Fibroblast of the conjunctiva (primary cell): ENCODE data around the gene POLD3.
A peak's percentile ranks its signal among the peaks of the same experiment; 100 is the strongest.

Experiments used
- DNase-seq: peaks from one replicate; pipeline ENCODE4 v3.0.0-alpha.2; 2010; ENCODE audit warnings: low read depth

Gene POLD3, protein sequence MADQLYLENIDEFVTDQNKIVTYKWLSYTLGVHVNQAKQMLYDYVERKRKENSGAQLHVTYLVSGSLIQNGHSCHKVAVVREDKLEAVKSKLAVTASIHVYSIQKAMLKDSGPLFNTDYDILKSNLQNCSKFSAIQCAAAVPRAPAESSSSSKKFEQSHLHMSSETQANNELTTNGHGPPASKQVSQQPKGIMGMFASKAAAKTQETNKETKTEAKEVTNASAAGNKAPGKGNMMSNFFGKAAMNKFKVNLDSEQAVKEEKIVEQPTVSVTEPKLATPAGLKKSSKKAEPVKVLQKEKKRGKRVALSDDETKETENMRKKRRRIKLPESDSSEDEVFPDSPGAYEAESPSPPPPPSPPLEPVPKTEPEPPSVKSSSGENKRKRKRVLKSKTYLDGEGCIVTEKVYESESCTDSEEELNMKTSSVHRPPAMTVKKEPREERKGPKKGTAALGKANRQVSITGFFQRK

DNA sequence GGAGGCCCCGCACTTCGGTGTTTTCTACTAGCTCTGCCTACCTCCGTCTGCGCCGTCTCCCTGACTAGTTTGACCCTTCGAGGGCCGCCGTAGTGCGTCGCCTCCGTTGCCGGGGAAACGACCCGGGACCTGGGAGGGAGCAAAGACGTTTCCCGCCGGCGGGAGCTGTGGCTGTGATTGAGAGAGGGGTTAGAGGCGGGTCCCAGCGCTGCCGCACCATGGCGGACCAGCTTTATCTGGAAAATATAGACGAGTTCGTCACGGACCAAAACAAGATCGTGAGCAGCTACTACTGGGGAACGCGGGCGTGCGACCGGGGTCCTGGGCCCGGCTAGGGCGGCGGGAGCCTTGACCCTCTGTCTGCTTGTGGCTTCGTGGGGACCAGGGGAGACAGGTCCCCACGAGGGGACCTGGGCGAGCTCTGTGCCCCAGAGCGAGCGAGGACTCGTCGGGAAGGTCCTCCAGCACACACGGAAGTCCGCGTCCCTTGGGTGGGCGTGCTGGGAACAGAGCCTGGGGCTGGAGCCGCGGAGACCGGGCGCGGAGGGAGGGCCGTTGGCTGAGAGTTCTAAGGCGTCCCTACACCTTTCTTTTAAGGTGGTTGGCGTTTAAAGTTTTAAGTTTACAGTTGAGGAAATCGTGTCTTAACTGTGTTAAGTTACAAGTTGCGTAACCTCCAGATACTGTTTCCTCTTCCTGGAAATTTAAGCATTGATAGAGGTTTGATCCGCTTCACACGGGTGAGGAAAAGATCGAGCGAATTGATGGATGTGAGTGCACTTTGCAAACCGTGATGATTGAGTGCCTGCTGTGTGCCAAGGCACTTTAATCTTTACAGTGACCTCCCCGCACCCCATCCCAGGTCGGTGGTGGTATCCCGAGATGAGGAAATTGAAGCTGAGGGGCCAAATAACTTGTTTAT, at the start of gene POLD3:
Gene POLD3 (plus strand): TSS at position 142 of the 922 bp plus-strand sequence. CDS start 77 bp downstream, at position 219.
- DNase-seq = peak; percentile 56

DNA sequence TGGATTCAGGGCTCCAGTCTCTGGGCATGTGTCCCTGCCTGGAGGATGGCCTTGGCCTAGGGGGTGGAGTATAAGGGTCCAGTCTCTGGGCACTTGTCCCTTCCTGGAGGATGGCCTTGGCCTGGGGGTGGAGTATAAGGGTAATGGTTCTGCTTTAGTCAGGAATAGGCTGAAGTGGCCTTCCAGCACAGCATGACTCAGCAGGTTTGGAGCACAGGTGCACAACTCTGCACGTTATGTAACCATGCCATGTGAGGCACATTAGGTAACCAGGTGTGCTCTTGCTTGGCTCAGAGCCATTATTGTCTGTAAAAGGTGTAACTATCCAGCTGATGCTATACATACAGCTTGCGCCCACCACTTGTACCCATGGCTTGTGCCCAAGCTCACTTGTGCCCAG, 48.4 kb upstream of the POLD3 start:
- DNase-seq = no peak

DNA sequence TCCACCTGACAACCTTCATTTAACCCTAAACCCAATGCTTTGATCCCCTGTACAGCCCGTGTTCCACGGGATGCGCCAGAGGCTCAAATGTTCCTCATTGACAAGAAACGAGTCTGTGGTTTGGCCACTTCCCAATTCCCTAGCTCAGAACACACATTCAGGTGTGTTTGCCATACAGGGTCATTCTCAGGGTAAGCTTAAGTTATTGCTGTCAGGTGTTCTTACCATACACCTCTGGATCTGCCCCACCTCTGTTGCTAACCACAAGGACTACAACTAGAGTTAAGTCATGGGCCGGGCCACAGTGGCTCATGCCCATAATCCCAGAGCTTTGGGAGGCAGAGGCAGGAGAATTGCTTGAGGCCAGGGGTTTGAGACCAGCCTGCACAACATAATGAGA, 45.6 kb upstream of the POLD3 start:
- no peak for DNase-seq

DNA sequence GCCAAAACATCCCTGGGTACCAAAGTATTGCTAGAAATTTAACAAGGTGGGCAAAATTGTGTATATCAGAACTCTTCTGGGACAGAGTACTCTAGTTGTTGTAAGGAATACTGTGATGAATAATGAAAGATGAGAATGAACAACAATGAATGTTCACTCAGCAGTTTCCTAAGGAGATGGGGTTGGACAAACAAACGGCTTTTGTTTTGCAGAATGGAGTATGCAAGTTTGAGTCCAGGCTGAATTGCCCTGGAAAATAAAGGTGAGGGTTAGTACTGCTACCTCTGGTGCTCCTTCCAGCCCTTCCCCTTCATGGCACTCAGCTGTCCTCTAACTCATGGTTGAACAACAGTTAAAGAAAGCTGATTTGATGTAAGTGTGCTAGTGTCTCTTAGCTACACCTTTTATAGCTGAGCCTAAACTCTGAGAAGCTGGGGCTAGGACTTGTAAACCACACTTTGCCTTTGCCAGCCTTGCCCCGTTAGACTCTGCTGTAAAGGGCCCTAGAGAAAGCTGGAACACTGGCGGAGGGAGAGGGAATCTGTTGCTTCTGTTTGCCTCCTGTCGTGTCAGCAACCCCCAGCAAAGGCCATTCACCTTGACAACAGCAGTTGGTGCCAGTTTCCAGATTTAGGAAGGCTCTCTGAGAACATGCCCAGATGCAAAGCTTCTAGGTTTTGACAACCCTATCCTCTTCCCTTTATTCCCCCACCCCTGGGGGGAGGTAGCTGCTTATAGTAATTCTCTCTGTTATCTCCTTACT, 41.2 kb upstream of the POLD3 start:
- no peak for DNase-seq

DNA sequence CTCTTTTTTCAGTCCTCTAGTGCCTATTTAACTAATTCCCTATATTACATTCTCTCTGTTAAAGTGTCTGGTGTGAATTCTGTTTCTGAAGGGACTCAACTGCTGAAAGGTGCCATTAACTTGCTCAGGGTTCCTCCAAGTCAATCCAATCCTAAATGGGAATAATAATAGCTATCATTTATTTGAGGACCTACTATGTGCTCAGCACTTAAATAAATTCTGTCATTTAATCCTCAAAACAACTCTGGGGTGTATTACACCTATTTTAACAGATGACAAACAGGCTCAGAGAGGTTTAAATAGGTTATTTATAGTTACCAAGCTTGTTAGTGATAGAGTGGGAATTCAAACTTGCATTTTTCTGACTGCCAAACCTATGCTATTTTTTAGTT, 40.6 kb upstream of the POLD3 start:
- no peak for DNase-seq

DNA sequence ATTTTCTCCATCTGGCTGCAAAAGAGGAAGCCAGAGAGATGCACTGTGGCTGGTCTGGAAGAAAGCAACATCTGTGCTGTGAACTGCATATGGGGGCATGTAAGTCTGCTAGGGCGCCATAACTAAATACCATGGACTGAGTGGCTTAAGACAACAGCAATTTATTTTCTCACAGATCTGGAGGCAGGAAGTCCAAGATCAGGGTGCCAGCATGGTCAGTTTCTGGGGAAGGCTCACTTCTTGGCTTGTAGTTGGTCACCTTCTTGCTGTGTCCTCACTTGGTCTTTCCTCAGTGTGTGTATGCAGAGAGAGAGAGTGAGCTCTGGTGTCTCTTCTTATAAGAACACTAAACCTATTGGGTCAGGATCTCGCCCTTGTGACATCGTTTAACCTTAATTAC, 34.9 kb upstream of the POLD3 start:
- no peak for DNase-seq

DNA sequence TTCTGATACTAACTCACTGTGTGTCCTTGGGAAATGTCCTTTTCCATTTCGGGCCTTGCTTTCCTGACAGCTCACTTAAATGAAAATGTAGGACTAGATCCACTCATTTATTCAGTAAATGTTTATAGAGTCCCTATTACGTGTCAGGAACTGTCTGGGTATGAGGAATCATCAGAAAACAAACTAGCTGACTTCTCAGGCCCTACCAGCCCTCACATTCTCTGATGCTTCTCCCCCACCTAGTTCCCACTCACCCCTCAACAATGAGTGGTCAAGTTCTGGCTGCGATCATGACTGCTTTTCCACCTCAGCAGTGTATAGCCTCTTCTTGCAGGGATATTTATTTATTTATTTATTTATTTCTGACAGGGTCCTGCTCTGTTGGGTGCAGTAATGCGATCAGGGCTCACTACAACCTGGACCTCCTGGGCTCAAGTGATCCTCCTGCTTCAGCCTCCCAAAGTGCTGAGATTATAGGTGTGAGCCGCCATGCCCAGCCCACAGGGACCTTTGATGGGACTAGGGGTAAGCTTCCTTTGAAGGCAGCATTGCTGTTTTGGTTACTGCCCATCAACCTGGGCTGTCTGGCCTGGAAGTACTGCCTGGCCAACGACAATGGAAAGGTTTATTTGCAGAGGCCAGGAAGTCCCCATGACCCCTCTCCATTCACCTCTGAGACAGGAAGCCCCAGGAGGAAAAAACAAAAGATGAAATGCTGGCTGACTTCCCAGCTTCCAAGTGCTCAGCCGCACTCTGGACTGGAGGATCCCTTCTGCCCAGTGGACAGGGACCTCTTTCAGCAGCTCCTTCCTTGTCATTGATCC, 33.1 kb upstream of the POLD3 start:
- DNase-seq = no peak

DNA sequence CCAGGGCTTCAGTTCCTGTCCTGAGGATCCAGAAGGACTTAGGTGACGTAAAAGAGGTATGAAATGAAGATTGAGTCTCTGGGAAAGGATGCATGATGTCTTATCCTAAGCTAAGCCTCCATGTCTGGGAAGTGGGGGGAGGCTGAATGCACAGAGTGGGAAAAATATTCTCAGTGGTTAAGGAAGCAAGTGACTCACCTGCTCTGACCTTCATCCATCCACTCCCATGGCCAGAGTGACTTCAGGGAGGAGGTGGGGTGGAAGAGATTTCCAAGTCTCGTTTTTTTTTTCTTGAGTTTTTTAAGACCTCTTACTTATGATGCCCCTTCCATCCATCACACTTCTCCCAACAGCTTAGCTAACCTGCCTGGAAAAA, 32.5 kb upstream of the POLD3 start:
- DNase-seq = no peak

DNA sequence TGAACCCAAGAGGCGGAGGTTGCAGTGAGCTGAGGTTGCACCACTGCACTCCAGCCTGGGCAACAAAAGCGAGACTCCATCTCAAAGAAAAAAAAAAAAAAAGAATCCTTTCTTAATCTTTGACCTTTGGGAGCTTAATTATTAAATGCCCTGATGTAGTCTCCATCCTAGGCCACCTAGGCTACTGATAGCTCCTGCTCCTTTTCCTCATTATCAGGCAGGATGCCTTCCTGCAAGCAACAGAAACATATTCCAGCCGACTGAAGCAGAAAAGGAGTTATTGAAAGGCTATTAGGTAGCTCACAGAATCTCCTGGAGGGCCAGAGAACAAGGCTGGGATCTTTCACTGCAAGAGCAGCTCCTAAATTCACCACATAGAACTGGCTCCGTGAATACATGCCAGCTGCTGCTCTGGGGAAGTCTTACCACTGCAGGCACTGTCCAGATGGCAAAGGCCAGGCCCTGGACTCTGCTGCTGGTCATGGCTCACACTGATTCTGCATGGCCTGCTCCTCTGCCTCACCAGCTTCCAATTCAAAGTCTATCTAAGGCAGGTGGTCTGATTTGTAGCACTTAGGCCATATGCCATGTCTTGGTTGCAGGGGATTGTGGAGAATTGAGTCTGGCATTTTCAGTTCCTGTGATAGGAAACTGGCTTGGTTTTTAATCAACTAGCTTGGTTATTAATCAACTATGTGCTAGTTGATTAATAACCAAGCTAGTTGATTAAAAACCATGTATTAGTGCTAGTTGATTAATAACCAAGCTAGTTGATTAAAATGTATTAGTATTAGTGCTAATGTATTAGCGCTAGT, 26.0 kb upstream of the POLD3 start:
- no peak for DNase-seq

DNA sequence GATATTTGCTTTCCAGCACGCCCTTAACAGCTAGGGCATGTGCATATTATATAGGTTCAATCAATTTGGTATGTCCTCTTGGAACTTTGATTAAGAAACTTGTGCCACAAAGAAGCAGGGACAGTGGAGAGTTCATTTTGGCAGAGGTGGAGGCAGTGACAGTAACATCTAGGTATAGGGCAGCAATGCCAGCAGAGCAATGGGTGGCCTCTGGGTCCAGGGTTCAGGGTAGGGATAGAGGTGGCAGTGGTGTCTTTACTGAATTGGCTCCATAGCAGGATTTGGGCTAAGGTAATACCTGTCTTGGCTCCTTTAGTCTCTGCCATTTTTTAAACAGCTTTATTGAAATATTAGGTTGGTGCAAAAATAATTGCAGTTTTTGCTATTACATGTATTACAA, 24.4 kb upstream of the POLD3 start:
- DNase-seq = no peak

DNA sequence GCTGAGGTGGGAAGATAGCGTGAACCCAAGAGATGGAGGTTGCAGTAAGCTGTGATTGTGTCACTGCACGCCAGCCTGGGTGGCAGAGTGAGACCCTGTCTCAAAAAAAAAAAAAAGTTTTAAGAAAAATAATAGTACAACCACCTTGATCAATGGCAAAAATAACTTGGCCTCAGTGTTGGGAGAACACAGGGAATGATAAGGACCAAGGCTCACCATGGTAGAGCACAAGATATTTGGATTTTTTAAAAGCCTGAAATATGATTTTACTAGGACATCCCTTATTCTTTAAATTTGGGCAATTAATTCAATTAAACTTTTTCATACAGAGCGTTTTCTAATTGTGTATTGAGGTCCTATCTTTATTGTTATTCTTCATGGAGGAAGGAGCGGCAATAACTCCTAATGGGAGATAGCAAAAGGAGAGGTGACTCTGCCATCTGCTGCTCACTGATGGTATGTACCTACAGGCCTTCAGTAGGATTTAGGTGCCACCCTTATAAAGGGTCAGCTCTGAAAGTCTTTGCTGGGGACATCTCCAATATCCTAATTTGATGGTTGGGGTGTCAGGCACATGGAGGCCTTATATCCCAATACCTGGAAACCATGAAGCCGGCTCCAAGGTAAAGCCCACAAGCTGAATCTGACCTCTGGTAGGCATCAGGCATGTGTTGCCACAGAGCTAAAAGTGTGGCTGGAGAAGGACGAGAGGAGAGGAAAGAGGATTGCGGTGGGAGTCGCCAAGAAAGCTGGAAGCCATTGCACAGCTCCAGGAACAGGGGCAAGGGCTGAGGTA, 21.9 kb upstream of the POLD3 start:
- peak; percentile 26 for DNase-seq

DNA sequence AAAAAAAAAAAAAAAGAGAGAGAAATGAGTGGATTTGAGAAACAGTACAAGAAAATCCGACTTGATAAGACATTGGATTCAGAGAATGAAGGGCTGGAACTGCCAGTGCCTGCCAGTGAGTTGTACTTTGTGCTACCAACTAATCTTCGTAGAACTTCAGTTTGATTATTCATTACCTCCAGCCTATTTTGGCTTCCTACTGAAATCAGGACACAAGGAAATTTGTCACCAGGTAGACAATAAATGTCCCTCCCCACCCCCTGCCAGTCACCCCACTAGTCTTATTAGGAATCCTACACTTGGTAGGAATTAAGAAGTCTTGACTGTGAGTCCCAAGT, 21.4 kb upstream of the POLD3 start:
- DNase-seq = no peak

DNA sequence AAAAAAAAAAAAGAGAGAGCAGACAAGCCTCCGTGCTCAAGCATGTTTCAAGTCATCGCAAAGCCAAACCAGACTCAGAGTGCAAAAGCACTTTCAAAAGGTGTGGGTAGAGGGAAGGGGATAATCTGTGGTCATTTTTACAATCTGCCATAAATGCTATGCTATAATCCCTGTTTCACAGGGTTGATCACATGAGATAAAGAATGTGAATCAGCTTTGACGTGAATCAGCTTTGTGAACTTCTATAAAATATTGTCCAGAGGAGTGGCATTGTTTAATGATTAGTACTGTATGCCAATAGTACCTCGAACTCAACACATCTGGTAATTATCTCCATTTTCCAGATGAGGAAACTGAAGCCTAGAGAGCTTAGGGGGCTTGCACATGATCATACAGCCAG, 20.0 kb upstream of the POLD3 start:
- no peak for DNase-seq

DNA sequence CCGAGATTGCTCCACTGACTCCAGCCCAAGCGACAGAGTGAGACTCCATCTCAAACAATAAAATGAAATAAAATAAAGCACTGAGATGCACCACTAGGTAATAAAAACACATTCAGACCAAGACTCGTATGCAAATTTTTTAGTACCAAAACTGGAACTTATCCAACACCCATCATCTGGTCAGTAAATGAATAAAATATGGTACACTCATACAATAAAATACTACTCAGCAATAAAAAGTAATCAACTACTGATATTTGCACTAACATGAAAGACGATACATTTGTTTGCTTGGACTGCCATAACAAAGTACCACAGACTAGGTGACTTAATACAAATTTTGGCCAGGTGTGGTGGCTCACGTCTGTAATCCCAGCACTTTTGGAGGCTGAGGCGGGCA, 17.8 kb upstream of the POLD3 start:
- no peak for DNase-seq

DNA sequence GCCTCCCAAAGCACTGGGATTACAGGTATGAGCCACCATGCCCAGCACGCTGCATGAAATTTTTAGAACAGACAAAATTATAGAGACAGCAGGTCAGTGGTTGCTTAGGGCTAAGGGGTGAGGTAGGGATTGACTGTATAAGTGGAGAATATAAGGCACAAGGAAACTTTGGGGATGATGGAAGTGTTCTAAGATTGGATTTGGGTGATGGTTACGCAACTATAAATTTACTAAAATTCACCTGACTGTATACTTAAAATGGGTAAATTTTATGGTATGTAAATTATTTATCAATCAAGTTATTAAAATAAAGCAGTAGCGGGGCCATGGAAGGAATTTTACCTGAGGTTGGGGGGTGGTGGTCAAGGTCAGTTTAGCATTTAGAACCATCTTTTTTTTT, 16.4 kb upstream of the POLD3 start:
- DNase-seq = no peak

DNA sequence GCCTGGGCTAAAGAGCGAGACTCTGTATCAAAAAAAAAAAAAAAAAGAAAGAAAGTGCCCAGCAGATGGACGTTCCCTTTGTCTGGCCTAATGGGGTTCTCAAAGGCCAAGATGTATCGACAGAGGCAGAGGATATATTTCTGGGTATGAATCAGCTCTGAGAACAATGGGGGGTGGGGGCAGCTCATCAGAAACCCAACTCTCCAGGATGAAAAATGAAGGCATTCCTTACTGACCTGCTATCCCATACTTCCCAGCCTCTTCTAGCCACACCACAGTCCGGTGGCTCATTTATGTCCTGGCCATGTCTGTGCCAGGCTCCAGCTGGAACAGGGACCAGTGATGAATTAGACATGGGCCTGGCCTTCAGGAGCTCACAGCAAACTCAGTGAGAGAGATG, 15.2 kb upstream of the POLD3 start:
- DNase-seq = no peak

DNA sequence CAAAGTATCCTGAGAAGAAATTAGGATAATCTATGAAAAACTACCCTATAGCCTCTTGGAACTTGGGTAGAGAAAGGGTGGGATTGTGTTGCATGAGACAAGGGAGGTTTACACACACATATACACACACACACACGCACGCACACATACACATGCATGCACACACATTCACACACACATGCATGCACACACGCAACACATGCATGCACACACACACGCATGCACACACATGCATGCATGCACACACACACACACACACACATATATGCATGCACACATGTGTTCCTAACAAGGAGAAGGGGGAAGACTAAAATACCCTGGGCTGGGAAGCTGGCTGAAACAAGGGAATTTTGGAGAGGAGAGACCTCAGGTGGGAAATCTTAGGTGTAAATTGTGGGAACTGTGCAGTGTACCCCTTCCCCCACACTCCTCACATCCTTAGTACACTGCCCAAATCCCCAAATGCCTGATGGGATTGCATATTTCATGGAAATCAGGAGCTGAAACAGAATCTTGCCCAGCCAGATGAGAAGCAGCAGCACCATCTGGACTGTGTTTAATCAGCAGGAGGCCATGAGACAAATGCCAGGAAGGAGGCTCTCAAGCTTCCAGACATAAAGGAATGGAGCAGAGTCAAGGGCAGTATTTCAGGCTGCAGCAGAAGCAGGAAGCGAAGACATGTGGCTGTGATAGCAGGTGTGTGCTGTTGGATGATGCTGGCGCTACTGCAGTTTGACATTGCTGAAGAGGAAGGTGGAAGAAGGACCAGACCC, 14.6 kb upstream of the POLD3 start:
- no peak for DNase-seq

DNA sequence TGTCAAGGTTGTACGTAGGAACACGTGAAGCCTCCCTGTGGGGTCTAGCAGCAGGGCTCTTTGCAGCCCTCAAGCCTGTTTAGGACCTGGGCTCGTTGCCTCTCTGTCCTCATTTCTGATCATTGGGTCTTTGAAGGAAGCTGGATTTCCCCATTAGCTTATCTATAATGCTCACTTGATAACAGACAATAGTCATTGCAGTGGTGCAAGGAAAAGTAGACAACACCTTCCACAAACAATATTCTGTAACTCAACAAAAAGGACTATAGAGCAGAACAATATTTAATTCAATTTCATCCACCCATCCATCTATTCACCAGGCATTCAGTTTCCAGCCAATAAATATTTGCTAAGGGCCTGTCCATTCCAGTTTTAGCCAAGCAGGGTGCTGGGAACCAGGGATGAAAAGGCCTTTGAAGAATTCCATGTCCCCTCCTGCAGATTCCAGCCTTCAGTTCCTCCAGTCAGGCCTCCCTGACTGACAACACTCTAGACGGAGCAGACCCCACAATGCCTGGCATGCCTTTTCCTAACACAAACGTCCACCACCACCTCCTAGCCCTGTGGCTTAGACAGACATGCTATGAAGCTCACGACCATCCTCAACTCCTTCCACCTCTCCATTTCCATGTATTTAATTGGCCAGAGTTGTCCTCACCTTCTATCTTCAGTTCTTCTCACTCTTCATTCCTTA, 12.7 kb upstream of the POLD3 start:
- no peak for DNase-seq
